GM23248 (cell line): ENCODE data around the gene MRPL9.

ENCODE experiments used
- EZH2 ChIP-seq: fragments of 200-600 bp; sonication (generic); IDR thresholded peaks from 2 replicates; pipeline ENCODE4 v1.6.1; 2018; ENCODE audit warnings: antibody characterized with exemption, mild to moderate bottlenecking; ENCODE audit not compliant: insufficient read depth, poor library complexity, severe bottlenecking
- EZH2phosphoT487 ChIP-seq: fragments of 200-600 bp; sonication (generic); IDR thresholded peaks from 2 replicates; pipeline ENCODE4 v1.6.1; 2018; ENCODE audit warnings: antibody characterized with exemption, moderate library complexity, mild to moderate bottlenecking, low read depth; ENCODE audit not compliant: insufficient read depth

- TF ChIP-seq EZH2phosphoT487 = no peak
- TF ChIP-seq EZH2 = no peak
Observed at GRCh38 chr1:151713044-151713443, 50.3 kb downstream of the MRPL9 start.
